GM06990 (cell line): ENCODE results near the gene GON4L.

ENCODE experiments used
- DNase-seq: peaks from one replicate; pipeline ENCODE4 v3.0.0-alpha.2; 2011; ENCODE audit not compliant: insufficient read length; ENCODE audit errors: extremely low read depth
- H3K27me3 ChIP-seq: replicated peaks from 2 replicates; pipeline ENCODE4 v1.6.0; 2011; ENCODE audit warnings: low read length; ENCODE audit not compliant: control insufficient read depth, insufficient read depth
- H3K36me3 ChIP-seq: 2 replicates; pipeline ENCODE4 v1.5.1; 2011; ENCODE audit warnings: low read length; ENCODE audit not compliant: control insufficient read depth, insufficient read depth
- H3K4me3 ChIP-seq: replicated peaks from 2 replicates; pipeline ENCODE4 v1.5.1; 2011; ENCODE audit warnings: low read depth, mild to moderate bottlenecking, control low read depth, low read length
- CTCF ChIP-seq: IDR thresholded peaks from 2 replicates; pipeline ENCODE4 v1.5.1; 2011; ENCODE audit warnings: low read length, control low read depth, mild to moderate bottlenecking, inconsistent platforms; ENCODE audit not compliant: insufficient read depth, poor library complexity, severe bottlenecking

Gene GON4L

GRCh38 chr1:155864393-155864792 is 7.4 kb upstream of the GON4L start:
- H3K36me3 ChIP-seq = no peaks in the 10 kb centered on the region
- no peak for TF ChIP-seq CTCF
- H3K27me3 ChIP-seq = no peaks in the 10 kb centered on the region
- H3K4me3 ChIP-seq = no peak overlapping the region
- no peak for DNase-seq

- no peaks in the 10 kb centered on the region for H3K27me3 ChIP-seq
- no peak for DNase-seq
- no peak overlapping the region for H3K4me3 ChIP-seq
- no peak for TF ChIP-seq CTCF
- no peaks in the 10 kb centered on the region for H3K36me3 ChIP-seq
Observed at GRCh38 chr1:155861896-155862295, 4.9 kb upstream of the GON4L start.

GRCh38 chr1:155860970-155861510 is 4.0 kb upstream of the GON4L start:
- peak overlapping the region; percentile 73 for H3K4me3 ChIP-seq
- H3K36me3 ChIP-seq = no peaks in the 10 kb centered on the region
- TF ChIP-seq CTCF = no peak
- no peaks in the 10 kb centered on the region for H3K27me3 ChIP-seq
- DNase-seq = no peak

DNA sequence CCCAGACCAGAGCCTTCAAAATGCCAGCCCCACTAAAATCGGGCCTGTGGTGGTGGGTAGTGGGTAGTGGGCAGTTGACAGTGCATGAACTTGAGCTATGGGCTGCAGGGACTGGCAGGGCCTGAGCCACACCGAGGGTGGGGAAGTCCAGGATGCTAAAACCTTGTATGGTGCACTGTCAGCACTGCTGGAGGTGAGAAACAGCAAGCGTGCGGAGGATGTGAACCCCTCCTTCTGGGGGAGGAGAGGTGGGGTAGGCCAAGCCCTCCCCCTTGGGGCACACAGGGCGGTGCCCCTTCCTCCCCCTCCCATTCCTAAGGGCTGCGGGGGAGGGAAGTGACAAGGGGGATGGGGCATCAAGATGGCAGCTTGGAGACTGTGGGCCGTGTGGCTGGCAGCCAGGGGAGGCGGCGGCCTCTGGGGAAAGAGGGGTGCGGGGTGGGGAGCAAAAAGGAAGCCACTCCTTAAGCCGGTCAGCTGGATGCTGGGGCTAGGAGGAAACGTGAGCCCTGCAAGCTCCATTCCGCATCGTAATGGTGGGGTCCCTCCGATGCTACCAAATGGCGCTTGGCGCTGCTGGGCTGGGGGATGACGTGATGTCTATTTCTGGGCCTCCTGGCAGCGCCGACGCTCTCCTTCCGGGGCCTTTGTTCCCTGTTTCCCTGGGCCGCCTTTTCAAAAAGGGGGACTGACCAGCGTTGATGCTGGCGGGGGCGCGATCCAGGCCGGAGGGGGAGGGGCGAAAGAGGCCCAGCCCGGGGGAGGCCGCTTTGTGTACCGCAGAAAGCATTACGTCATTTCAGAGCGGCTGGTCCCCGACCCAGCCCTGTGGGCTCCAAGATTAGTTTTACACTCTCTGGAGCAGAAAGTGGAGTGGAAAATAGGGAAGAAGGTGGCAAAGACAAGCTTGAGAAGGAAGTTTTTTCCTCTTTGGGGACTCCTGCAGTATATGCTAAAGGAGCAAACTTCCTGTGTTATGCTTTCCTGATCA is 3.2 kb upstream of the GON4L start:
- DNase-seq = peak; percentile 85
- H3K27me3 ChIP-seq = no peaks in the 10 kb centered on the region
- TF ChIP-seq CTCF = no peak
- peak overlapping the region; percentile 73 for H3K4me3 ChIP-seq
- peaks cover 2% of the 10 kb centered on the region for H3K36me3 ChIP-seq

GRCh38 chr1:155859234-155859829 is 2.3 kb upstream of the GON4L start, which contains the start of gene SYT11:
Gene SYT11 (plus strand): TSS chr1:155859567. CDS start chr1:155859762, 195 bp downstream.
- Histone ChIP-seq H3K36me3 (peaks cover 4% of the 10 kb centered on the region), H3K27me3 (no peaks in the 10 kb centered on the region), H3K4me3 (peak within 1 kb of the TSS; percentile 73)
- peak; percentile 92 for DNase-seq
- TF ChIP-seq CTCF = no peak
